ENCODE measurements around the gene CSNK1A1.

Gene CSNK1A1

DNA sequence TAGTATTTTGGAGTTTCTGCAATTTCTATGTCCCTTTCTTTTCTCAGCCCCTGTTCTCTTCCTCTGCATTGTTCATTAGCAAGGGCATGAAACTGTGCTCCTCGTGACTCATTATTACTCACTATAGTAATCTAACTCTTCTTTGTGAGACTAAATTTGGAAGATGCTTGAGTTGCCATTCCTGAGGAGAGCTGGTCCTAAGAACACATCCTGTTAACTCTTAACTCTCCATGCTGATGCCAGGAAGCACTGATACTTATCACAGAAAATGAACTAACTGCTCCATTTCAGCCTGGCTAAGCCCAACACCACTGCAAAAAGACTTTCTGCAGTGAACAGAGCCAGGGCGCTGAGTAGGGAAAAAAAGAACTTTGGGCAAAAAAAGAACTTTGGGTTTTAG, 10.6 kb upstream of the CSNK1A1 start:
- peak overlapping the region; percentile 16 for H3K4me3 ChIP-seq (ENCODE audit: control insufficient read depth, low read depth, low read length)
- no peak for TF ChIP-seq CTCF (conservative IDR thresholded peaks at IDR 0.05; ENCODE audit: control insufficient read depth, insufficient read depth, low read depth, low read length)
- peak; percentile 98 for DNase-seq (ENCODE audit: low read depth)

- no peak for TF ChIP-seq CTCF (conservative IDR thresholded peaks at IDR 0.05; ENCODE audit: control insufficient read depth, insufficient read depth, low read depth, low read length)
- no peak overlapping the region for H3K4me3 ChIP-seq (ENCODE audit: control insufficient read depth, low read depth, low read length)
- DNase-seq (ENCODE audit: low read depth) = peak; percentile 81
Measured at GRCh38 chr5:149559706-149560105, 8.5 kb upstream of the CSNK1A1 start.

GRCh38 chr5:149552553-149553160, 1.4 kb upstream of the CSNK1A1 start:
- no peak for DNase-seq (ENCODE audit: low read depth)
- no peak for TF ChIP-seq CTCF (conservative IDR thresholded peaks at IDR 0.05; ENCODE audit: control insufficient read depth, insufficient read depth, low read depth, low read length)
- no peak overlapping the region for H3K4me3 ChIP-seq (ENCODE audit: control insufficient read depth, low read depth, low read length)

DNA sequence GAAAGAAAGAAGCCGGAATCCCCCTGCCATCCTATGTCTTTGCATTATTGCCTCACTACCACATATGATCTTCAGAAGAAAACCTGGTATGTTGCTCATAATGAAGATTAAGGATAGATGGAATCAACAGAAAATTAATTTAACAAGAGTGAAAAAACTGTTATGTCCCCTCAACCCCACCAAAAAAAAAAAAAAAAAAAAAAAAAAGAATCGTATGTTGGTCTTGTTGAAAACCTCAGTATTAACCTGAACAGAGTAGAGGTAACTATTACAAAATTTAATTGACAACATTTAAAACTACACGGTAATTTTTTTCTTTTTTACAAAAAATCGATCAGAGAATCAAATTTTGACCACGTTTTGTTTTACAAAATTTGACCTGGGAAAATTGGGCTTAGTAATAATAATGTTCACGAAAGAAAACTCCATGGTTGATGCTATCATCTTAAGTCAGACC, 827 bp upstream of the CSNK1A1 start:
- no peak for DNase-seq (ENCODE audit: low read depth)
- peak overlapping the region; percentile 100 for H3K4me3 ChIP-seq (ENCODE audit: control insufficient read depth, low read depth, low read length)
- TF ChIP-seq CTCF (conservative IDR thresholded peaks at IDR 0.05; ENCODE audit: control insufficient read depth, insufficient read depth, low read depth, low read length) = no peak

DNA sequence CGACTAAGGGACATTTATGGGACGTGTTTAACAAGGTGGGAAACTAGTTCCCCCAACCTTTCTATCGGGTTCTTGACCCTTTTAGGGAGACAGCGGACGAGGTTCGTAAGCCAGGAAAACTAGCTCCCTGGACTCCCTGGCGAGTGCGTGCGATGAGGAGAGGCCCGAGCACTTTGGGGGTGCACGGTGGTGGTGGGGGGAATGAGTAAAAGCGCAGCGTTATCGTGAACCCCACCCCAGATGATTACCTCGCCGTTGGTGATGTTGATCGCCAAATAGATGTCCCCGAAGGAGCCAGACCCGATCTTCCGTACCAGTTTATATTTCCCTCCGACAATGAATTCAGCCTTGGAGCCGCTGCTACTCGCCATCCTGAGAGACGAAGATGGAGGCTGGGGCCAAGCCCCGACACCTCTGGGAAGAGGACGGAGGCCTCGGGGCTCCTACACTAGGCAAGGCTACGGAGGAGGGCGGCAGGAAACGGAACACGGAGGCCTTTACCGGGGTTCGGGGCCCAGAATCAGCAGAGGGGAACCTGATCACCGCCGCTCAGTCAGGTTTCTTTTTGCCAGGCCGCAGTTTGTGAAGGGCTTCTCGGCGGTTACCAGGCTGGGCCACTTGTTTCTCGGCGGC, 529 bp downstream of the CSNK1A1 start:
- TF ChIP-seq CTCF (conservative IDR thresholded peaks at IDR 0.05; ENCODE audit: control insufficient read depth, insufficient read depth, low read depth, low read length) = no peak
- H3K4me3 ChIP-seq (ENCODE audit: control insufficient read depth, low read depth, low read length) = peak overlapping the region; percentile 100
- no peak for DNase-seq (ENCODE audit: low read depth)

GRCh38 chr5:149550268-149550583, 1.0 kb downstream of the CSNK1A1 start:
- TF ChIP-seq CTCF (conservative IDR thresholded peaks at IDR 0.05; ENCODE audit: control insufficient read depth, insufficient read depth, low read depth, low read length) = no peak
- H3K4me3 ChIP-seq (ENCODE audit: control insufficient read depth, low read depth, low read length) = peak overlapping the region; percentile 100
- peak; percentile 79 for DNase-seq (ENCODE audit: low read depth)

Data from fibroblast of mammary gland (primary cell).